ENCODE data around the gene BMP10.

Gene BMP10

GRCh38 chr2:68889500-68889899 lies 18.3 kb upstream of the BMP10 start:
- DNase-seq = no peak

DNA sequence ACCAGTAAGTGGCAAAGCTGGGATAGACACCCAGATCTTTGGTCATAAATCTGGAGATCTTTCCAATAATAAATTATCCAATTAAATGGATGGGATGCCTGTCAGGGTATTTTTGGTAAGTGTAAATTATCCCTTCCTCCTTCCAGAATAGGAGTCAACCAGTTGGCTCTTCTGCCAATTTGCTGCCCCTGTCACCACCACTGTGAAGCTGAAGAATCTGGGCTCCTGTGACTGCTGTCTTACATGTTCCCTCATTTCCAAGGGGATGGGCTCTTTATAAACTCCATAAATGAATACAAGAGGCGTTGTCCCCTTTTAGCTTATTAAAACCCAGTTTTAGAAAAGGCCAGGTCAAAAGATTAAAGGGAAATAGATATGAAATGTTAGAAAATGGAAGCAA lies 17.8 kb upstream of the BMP10 start:
- DNase-seq = no peak

DNA sequence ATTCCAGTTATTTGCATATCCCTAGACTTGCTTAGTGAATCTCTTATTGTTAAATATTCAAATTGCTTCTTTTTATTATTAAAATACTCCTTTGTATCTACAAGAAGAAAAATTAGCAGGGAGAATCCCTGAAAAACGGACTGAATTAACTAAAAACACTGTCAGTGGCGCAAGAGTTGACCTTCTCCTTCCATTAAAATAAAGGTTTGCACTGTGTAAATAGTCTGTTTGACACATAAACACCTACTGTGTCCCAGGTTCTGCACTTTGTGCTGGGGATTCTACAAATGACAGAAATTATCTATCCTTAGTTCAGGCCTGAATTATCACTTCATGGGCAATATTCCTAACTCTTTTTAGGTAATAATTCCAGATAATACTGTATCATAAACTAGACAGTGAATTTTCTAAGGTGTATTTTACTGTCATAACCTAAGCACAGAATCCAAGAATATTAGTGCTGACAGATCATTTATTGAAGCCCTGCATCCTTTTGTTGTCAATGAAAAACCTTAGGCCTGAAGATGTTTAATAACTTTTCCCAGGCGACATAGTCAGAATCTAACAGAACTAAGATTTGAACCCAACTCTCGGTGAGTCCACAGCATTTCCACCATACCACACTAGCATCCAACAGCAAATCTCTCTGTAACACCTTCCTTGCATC lies 17.0 kb upstream of the BMP10 start:
- no peak for DNase-seq

DNA sequence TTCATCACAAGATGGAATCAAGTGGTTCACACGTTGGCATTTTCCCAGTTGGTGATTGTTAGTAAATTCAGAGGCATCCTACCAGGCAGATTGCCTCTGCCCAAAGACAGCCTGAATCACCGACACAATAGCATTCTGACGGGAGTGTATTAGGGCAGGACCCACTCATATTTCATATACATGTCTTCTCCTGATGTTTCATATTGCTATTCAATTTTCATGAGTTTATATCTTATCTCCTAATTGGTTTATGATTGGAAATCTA lies 14.5 kb upstream of the BMP10 start:
- no peak for DNase-seq

DNA sequence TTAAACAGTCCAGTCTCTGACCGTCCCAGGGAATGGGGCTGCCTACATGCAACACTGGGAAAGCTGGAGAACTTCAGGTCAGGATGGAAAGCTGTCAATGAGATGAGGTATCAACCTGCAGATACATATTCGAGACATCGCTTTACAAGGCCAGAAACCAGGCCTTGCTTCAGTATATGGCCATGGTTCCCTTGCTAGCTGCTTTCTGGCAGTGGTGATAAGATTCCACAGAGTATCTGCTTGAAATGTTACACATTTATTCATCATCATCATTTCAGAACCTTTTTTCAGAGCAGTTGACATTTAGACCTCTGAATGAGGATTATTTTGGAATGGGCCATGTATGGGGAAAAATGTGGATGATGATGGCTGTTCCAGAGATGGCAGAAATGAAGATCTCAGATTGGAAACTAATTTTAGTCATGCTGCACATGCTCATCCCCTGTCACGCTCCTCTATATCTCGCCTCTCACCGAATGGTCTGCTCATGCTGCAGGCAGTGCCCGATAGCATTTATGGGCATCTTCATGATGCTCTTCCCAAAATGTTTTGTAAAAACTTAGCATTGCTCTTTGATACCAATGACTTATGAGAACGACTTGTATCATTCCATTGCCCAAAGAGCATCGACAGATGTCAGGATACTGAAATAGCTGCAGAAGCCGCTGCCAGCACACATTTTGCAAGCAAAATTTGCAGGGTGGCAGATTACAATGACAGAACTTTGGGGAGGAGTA lies 14.0 kb upstream of the BMP10 start:
- no peak for DNase-seq

DNA sequence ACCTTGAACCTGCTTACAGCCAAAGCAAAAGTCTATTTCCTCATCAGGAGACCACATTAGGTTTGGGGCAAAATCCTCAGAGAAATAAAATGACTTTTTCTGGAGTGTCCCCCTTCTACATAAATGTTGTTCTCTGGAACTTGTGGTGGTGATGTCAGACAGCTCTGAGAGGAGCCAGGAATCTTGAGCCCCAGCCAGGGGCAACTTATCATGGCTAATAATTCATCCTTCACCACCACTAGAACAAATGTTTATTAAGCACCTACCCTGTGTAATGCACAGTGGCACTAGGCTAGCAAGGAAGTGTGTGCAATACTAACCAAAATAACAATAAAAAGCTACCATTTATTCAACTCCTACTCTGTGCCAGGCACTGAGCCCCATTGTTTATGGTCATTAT lies 9.0 kb upstream of the BMP10 start:
- no peak for DNase-seq

GRCh38 chr2:68879296-68879695 lies 8.1 kb upstream of the BMP10 start:
- DNase-seq = no peak

DNA sequence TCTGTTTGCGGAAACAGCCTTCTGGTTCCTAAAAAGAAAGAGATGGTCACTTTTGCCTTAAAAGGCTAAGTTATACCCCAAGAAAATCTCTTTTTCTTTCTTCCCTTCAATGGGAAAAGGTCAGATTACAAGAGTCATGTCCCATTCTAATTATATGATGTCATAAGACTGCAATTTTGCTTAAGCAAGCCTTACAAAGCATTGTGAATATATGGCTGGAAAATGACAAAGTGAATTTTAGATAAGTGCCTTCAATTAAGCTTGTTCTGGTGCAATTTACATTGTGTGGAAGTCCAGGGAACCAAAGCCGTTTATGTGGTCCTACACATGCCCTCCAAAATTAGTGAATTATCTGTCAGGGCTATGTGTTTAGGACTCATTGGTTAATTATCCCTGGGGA lies 7.6 kb upstream of the BMP10 start:
- no peak for DNase-seq

DNA sequence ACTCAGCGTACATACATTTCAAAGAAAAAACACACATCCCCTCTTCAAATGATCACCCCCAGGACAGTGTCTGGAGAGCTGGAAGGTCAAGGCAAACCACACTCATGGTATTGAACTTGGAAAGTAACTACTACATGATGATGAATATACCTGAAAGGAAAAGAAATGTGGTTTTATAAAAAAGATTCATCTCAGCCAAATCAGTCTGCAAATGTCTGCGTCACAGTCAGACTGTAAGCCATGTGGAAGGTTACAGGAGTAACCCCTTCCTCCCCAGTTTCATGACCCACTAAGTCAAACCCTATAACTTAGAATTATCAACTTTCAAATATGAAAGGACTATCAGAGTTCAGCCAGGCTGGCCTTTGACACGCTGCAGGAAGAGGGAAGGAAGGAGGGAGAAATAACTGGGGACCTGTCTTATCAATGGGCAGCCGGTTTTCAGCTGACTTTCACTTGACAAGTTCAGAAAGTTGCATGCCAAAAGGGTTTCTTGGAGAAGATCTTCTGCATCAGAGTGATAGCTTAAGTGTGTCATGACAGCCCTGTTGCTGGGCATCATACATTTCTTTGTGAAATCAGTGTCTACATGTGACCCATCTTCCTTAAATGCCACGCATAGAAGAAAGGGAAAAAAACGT lies 7.0 kb upstream of the BMP10 start:
- DNase-seq = peak in 1 of 2 donors; percentile 5

DNA sequence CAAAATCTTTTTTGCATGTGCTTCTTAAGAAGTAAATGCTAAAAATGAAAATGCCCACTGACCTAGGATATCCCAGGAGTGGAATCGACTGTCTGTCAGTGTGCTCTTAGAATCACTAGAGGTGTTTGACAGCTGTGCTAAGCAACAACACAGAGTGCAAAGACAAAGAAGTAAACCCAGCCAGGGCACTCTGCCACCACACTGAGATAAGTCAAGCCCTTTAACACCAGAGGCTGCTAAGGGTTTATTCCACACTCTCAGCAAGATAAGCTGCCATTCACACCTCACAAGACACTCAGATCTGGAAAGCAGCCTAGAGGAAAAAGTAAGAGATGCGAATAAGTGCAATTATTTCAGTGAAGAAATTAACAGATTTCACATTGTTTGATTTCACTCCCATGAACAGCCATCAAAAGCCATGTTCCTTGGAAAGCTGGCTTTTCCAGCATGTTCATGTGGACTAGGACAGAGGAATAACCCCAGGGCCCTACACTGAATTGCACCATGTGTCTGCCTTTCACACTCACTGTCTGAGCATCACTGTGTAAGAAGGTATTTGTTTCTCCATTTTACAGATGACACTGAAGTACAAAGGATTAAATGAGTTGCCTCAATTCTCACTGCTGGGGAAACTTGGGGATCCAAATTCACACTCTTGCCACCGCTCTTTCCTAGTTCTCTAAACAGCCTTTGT lies 6.0 kb upstream of the BMP10 start:
- DNase-seq = no peak

GRCh38 chr2:68870215-68870614 lies 982 bp downstream of the BMP10 start:
- peak in 1 of 2 donors; percentile 65 for DNase-seq

GRCh38 chr2:68865108-68865507 lies 6.1 kb downstream of the BMP10 start:
- no peak for DNase-seq

GRCh38 chr2:68863996-68864395 lies 7.2 kb downstream of the BMP10 start:
- no peak for DNase-seq

- DNase-seq = no peak
These were observed 8.3 kb downstream of the BMP10 start for GRCh38 chr2:68862889-68863288.

DNA sequence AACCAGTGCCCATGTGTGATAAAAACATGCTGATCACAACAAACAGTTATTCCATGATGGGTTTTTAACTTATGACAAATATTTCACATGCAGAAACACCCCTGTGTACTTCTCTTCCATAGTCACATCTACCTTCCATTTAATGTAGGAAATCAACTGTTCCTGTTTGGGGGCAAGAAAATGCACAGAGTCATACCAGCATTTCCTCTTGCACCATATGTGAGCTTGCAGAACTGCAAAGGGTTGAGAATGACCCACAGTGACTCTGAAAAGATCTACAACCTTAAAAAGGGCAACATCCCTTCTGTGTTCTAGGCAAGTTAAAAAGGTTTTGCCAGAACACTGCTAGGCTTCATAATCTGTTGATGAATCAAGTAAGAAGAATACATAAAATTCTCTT lies 9.9 kb downstream of the BMP10 start:
- DNase-seq = peak in 1 of 2 donors; percentile 73

GRCh38 chr2:68860111-68860510 lies 11.1 kb downstream of the BMP10 start:
- no peak for DNase-seq

DNA sequence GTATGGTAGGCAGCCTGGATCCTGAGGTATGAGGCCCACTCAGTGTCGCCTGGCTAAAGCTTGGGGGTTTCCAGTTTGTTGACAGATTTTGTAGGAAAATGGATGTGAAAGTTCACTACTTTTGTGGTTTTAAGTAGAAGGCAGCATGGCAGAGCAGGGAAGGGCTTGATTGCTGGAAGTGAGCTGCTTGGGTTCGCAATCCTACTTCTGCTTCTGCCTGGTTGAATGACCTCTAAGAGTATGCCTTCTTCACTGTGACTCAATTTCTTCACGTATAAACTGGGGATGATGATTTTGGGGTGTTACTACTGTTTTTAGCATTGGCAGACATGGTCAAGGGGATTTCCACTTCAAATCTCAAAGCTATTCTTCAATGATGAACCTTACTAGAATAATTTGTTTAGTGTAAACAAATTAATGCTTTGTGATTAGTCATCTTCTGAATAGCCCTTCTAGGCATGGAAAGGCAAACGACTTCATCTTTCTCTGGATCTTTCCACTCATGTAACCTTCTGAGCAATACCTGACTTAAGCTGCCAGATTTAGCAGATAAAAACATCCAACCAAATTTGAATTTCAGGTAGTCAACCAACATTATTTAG lies 13.2 kb downstream of the BMP10 start:
- no peak for DNase-seq

DNA sequence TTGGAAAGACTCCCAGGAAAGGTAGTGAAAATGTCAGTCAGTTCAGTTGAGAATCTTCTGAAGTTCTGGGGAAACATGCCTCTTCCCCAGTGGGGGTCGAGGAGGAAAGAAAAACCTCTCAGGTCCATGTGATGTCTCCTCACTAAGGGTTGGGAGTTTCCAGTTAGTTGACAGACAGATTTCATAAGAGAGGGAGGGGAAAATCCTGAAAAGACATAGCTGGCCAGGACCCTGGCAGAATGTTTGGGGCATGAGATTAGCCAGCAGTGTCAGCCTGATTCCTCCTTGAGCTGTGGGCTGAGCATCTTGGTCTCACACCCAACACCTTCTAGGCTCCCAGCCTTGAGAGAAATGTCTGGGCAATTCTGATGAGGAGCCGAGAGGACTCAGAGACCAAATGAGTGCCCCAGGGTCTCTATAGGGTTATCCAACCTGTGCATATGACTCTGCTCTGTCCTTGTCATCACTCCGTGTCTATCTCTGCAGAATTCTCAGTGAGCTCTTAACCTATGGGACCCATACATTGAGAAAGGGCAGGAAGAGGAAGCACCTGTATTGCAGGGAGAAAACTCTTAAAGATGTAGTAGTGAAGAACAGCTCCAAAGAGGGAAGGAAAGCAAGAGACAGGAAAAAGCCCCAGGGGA lies 13.9 kb downstream of the BMP10 start:
- DNase-seq = no peak

- no peak for DNase-seq
These were observed 15.6 kb downstream of the BMP10 start for GRCh38 chr2:68855550-68855949.

DNA sequence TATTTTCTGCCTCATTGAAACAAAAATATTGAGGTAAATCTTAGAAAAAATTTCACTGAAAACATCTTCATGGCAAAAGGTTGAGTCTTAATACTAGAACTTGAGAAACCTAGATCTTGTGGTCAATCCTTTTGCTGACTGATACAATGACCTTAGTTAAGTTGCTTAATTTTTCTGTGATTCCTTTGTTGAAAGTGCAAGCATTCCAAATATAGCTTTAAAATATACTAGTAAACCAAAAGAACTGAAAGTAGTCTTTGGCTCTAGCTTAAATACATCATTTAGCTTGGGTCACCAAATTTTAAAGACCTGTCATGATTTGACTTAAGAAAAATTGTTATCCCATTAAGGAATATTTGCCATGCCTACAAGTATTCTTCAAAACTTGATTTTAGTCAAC lies 16.7 kb downstream of the BMP10 start:
- DNase-seq = no peak

DNA sequence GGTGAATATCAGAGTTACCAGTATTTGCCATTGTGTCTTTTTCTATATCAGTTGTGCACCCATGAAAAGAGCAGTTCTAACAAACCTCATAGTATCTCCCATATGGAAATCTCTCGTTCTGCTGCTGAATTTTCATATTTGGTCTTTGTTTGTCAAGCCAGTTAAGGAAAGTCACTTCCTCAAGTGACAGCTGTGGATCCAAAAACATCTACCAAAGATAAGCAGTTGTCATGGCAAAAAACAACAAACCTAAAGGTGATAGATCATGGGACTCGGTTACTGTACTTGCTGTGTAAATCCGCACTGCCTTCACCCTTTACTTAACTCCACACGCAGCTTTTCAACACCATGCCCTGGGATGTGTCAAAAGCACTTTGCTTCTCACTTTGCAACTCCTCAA lies 17.3 kb downstream of the BMP10 start:
- DNase-seq = no peak

DNA sequence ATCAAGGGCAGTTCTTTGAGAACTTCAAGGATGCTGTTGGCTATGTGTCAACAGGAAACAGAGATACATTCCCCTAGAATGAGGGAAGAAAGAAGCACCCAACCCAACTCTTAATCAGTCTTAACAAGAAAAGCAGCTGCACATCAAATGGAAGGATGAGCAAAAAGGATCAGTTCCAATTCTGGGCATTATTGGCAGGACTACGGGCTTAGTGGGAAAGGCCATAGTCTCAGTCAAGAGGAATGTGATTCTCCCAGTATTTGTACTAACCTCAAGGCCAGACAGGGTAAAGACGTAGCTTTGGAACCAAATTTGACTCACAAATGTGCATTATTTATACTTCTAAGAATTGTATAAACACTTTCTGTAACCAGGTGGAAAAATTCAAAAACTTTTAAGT lies 18.2 kb downstream of the BMP10 start:
- no peak for DNase-seq

DNA sequence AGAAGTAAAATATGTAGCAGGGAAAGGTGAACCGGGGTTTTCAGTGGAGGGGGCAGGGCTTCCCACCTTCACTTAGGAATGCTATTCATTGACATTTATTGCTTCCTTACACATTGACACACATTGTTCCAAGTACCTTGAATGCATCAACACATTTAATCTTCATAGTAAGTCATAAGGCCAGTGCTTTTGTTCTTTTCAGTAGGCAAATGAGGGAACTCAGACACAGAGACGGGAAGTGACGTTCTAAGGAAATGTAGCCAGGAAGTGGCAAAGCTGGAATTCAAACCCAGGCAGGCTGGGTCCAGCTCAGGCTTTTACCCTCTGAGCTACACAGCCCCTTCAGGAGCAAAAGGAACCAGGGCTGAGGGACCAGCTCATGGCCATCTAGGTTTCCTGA lies 20.7 kb downstream of the BMP10 start:
- no peak for DNase-seq
